Loucy (cell line): ENCODE measurements around the gene SLAMF1.

Experiments
- CTCF ChIP-seq: fragments of 200-600 bp; sonication (generic); conservative IDR thresholded peaks from 2 replicates; pipeline ENCODE4 v1.5.1; 2014; ENCODE audit warnings: mild to moderate bottlenecking, antibody characterized with exemption, low read length
- EZH2phosphoT487 ChIP-seq: fragments of 200-600 bp; IDR thresholded peaks from 2 replicates; pipeline ENCODE4 v1.6.1; 2018; ENCODE audit warnings: antibody characterized with exemption, mild to moderate bottlenecking, moderate library complexity, borderline replicate concordance

- no peak for TF ChIP-seq CTCF
- no peak for TF ChIP-seq EZH2phosphoT487
These were observed 32.4 kb downstream of the SLAMF1 start for GRCh38 chr1:160614410-160614809.
